HepG2 (cell line): ENCODE measurements around the gene MAP3K20. TPM values are rescaled to one million over a fixed set of nuclear protein-coding genes. Genes with fewer than 3 reads are reported as not detected.

Source experiments
- ATAC-seq: fragments of 200-7000 bp; cut with Tn5 transposase; 3 replicates; pipeline ENCODE4 v1.9.1; 2020; ENCODE audit warnings: mild to moderate bottlenecking, moderate library complexity
- BruUV-seq: library from RNA; stranded (reverse); fragments of 400-500 nt; replicated peaks from 2 replicates; lab custom pipeline; 2021; lab: Mats Ljungman, UMichigan
- CTCF ChIA-PET: fragments of 300-600 bp; formaldehyde crosslinking; extraction: SDS; loops from one replicate; lab custom pipeline; 2021; ENCODE audit warnings: low total read pairs, inconsistent platforms, low intra/inter-chr PET ratio; lab: Yijun Ruan, JAX
- POLR2A ChIA-PET: fragments of 350-600 bp; sonication (Branson Sonifier 250); formaldehyde crosslinking; loops from one replicate; lab custom pipeline; 2020; ENCODE audit warnings: antibody characterized with exemption, inconsistent platforms; lab: Yijun Ruan, JAX
- DNase-seq: peaks from one replicate; pipeline ENCODE4 v3.0.0-alpha.2; 2015; ENCODE audit warnings: low spot score
- FAIRE-seq: peaks from 3 replicates; lab custom pipeline; 2011; peaks lifted over from hg19 to GRCh38; lab: Jason Lieb, UNC
- H2AFZ ChIP-seq: one replicate; pipeline ENCODE4 v1.6.1; 2011; ENCODE audit warnings: low read length, inconsistent platforms
- H3K27ac ChIP-seq: fragments of 300-600 bp; 3 replicates; pipeline ENCODE4 v1.8.0; 2011; ENCODE audit warnings: mixed run types, mild to moderate bottlenecking, mixed read lengths, low read length, inconsistent platforms; ENCODE audit not compliant: insufficient read depth; ENCODE audit errors: extremely low read length
- H3K27me3 ChIP-seq, 2 experiments: fragments of 200-600 bp in 1 of 2; 2 replicates in 1 of 2; 3 replicates in 1 of 2; pipeline versions ENCODE4 v1.6.0 to v1.8.0; 2011; ENCODE audit warnings: low read length in 2 of 2, mild to moderate bottlenecking in 2 of 2, moderate library complexity in 2 of 2, inconsistent platforms in 1 of 2; ENCODE audit not compliant: insufficient read depth in 2 of 2, control insufficient read depth in 1 of 2
- H3K36me3 ChIP-seq, 2 experiments: fragments of 200-600 bp in 1 of 2; replicated peaks in 1 of 2; 2 replicates in 1 of 2; 3 replicates in 1 of 2; pipeline versions ENCODE4 v1.5.1 to v1.8.0; 2011; ENCODE audit warnings: low read length in 2 of 2, inconsistent platforms in 1 of 2; ENCODE audit not compliant: insufficient read depth in 2 of 2, control insufficient read depth in 1 of 2
- H3K4me1 ChIP-seq: 2 replicates; pipeline ENCODE4 v1.5.1; 2012; ENCODE audit warnings: low read length, inconsistent platforms; ENCODE audit not compliant: insufficient read depth
- H3K4me2 ChIP-seq: 2 replicates; pipeline ENCODE4 v1.6.0; 2011; ENCODE audit warnings: low read depth, low read length, inconsistent platforms
- H3K4me3 ChIP-seq, 3 experiments: fragments of 200-600 bp in 1 of 3; sonication (generic), shearing (Covaris generic) in 1 of 3; replicated peaks in 1 of 3; 2 replicates each; pipeline ENCODE4 v1.5.1; 2011 to 2016; ENCODE audit warnings: low read length in 3 of 3, inconsistent platforms in 2 of 3, low read depth in 2 of 3, mild to moderate bottlenecking in 2 of 3, control low read depth in 1 of 3, mixed read lengths in 1 of 3; ENCODE audit not compliant: insufficient read depth in 1 of 3
- H3K79me2 ChIP-seq: one replicate; pipeline ENCODE4 v1.6.1; 2011; ENCODE audit warnings: low read length, inconsistent platforms; ENCODE audit not compliant: insufficient read depth
- H3K9ac ChIP-seq: 2 replicates; pipeline ENCODE4 v1.6.0; 2011; ENCODE audit warnings: mild to moderate bottlenecking, low read depth, low read length, inconsistent platforms; ENCODE audit not compliant: insufficient read depth
- H3K9me3 ChIP-seq: 2 replicates; pipeline ENCODE4 v1.5.1; 2012; ENCODE audit warnings: mild to moderate bottlenecking, low read length
- H4K20me1 ChIP-seq: 2 replicates; pipeline ENCODE4 v1.6.0; 2011; ENCODE audit warnings: inconsistent platforms, mild to moderate bottlenecking, low read length, moderate library complexity; ENCODE audit not compliant: insufficient read depth
- ARNT2 ChIP-seq: sonication (generic); formaldehyde crosslinking; IDR thresholded peaks from 2 replicates; pipeline ENCODE4 v1.8.0; 2022; ENCODE audit warnings: mild to moderate bottlenecking, low read depth, missing genetic modification reagents, moderate library complexity
- EZH2 ChIP-seq: conservative IDR thresholded peaks from 2 replicates; pipeline ENCODE4 v1.6.1; 2012; ENCODE audit warnings: mild to moderate bottlenecking, low read depth, low read length, moderate library complexity
- ISL2 ChIP-seq: sonication (generic); formaldehyde crosslinking; IDR thresholded peaks from 2 replicates; pipeline ENCODE4 v1.5.0; 2020; ENCODE audit warnings: missing genetic modification reagents
- MZF1 ChIP-seq: sonication (generic); formaldehyde crosslinking; IDR thresholded peaks from 2 replicates; pipeline ENCODE4 v1.8.1; 2023; ENCODE audit warnings: mild to moderate bottlenecking, missing genetic modification reagents, borderline replicate concordance
- NAIF1 ChIP-seq: sonication (generic); formaldehyde crosslinking; IDR thresholded peaks from 2 replicates; pipeline ENCODE4 v1.5.0; 2020; ENCODE audit warnings: mild to moderate bottlenecking, missing genetic modification reagents, borderline replicate concordance
- NR2C2 ChIP-seq: sonication (generic); formaldehyde crosslinking; IDR thresholded peaks from 2 replicates; pipeline ENCODE4 v1.4.0; 2020; ENCODE audit warnings: missing genetic modification reagents, mild to moderate bottlenecking, moderate library complexity, borderline replicate concordance
- NR3C1 ChIP-seq: sonication (generic); formaldehyde crosslinking; IDR thresholded peaks from 2 replicates; pipeline ENCODE4 v1.4.0; 2020; ENCODE audit warnings: missing genetic modification reagents
- PITX1 ChIP-seq: sonication (generic); formaldehyde crosslinking; IDR thresholded peaks from 2 replicates; pipeline ENCODE4 v1.5.1; 2020; ENCODE audit warnings: mild to moderate bottlenecking, missing genetic modification reagents
- TRIM24 ChIP-seq: sonication (generic); formaldehyde crosslinking; IDR thresholded peaks from 2 replicates; pipeline ENCODE4 v1.8.0; 2022; ENCODE audit warnings: mild to moderate bottlenecking, missing genetic modification reagents
- ZBTB42 ChIP-seq: sonication (generic); formaldehyde crosslinking; IDR thresholded peaks from 2 replicates; pipeline ENCODE4 v1.5.0; 2020; ENCODE audit warnings: mild to moderate bottlenecking, missing genetic modification reagents
- ZFP36L1 ChIP-seq: sonication (generic); formaldehyde crosslinking; IDR thresholded peaks from 2 replicates; pipeline ENCODE4 v1.8.0; 2022; ENCODE audit warnings: mild to moderate bottlenecking, missing genetic modification reagents, moderate library complexity
- ZNF12 ChIP-seq: sonication (generic); formaldehyde crosslinking; IDR thresholded peaks from 2 replicates; pipeline ENCODE4 v1.5.0; 2020; ENCODE audit warnings: missing genetic modification reagents
- ZNF446 ChIP-seq: sonication (generic); formaldehyde crosslinking; IDR thresholded peaks from 2 replicates; pipeline ENCODE4 v1.5.0; 2020; ENCODE audit warnings: mild to moderate bottlenecking, missing genetic modification reagents
- ZNF589 ChIP-seq: sonication (generic); formaldehyde crosslinking; conservative IDR thresholded peaks from 2 replicates; pipeline ENCODE4 v1.8.0; 2022; ENCODE audit warnings: mild to moderate bottlenecking, moderate library complexity, missing genetic modification reagents
- ZNF747 ChIP-seq: sonication (generic); formaldehyde crosslinking; IDR thresholded peaks from 2 replicates; pipeline ENCODE4 v1.8.1; 2023; ENCODE audit warnings: missing genetic modification reagents, mild to moderate bottlenecking, borderline replicate concordance
- ZNF761 ChIP-seq: sonication (generic); formaldehyde crosslinking; conservative IDR thresholded peaks from 2 replicates; pipeline ENCODE4 v1.4.0; 2020; ENCODE audit warnings: mild to moderate bottlenecking, missing genetic modification reagents
- ZNF773 ChIP-seq: sonication (generic); formaldehyde crosslinking; IDR thresholded peaks from 2 replicates; pipeline ENCODE4 v1.4.0; 2020; ENCODE audit warnings: missing genetic modification reagents, borderline replicate concordance
- ZNF777 ChIP-seq: sonication (generic); formaldehyde crosslinking; IDR thresholded peaks from 2 replicates; pipeline ENCODE4 v1.4.0; 2020; ENCODE audit warnings: missing genetic modification reagents
- WGBS: methylation state at CpG from one replicate; pipeline ENCODE4 v1.1.6; 2017; ENCODE audit warnings: low lambda C conversion rate; 5-methylcytosine and 5-hydroxymethylcytosine counted together
- in situ Hi-C: cut with HindIII; loops from 2 replicates; pipeline ENCODE4 v1.10.0; 2017; ENCODE audit warnings: low pct_unique_long_range_greater_than_20kb; ENCODE audit not compliant: extremely low pct_ligation_motif_present
- intact Hi-C: fragments of 100-400 bp; cut with micrococcal nuclease; formaldehyde crosslinking; loops from one replicate; pipeline ENCODE4 v1.10.0; 2022; ENCODE audit not compliant: unreplicated experiment
- polyA plus RNA-seq, 8 experiments: library from polyadenylated mRNA; depleted of rRNA in 3 of 8; stranded (reverse) in 7 of 8; unstranded in 1 of 8; fragments of >200 nt; fragmentation: Illumina TruSeq in 4 of 8; extraction: Trizol in 4 of 8; gene quantifications; 2 replicates each; pipeline versions ENCODE4 v1.2.1 to v1.2.3, GENCODE V29; 2011 to 2016; ENCODE audit warnings: low read depth in 4 of 8, missing spikeins in 1 of 8, mixed read lengths in 1 of 8; ENCODE audit not compliant: insufficient read depth in 1 of 8
- total RNA-seq, 5 experiments: library from RNA; depleted of rRNA; stranded (reverse); fragments of >200 nt; fragmentation: Illumina TruSeq; extraction: Trizol; gene quantifications; 2 replicates each; pipeline ENCODE4 v1.2.3, GENCODE V29; 2016; ENCODE audit warnings: low read depth in 1 of 5
- TF ChIP-seq, protein P1 (sequence below): sonication (generic); formaldehyde crosslinking; IDR thresholded peaks from 2 replicates; pipeline ENCODE4 v1.9.0; 2021; ENCODE audit warnings: missing genetic modification reagents, borderline replicate concordance
- TF ChIP-seq, protein P2 (sequence below): sonication (generic); formaldehyde crosslinking; IDR thresholded peaks from 2 replicates; pipeline ENCODE4 v1.5.0; 2020; ENCODE audit warnings: mild to moderate bottlenecking, missing genetic modification reagents, borderline replicate concordance

The MAP3K20 gene
- total and polyA plus RNA-seq, 2 of the 13 experiments (the other 11 are each of a cell fraction or from before 2014, with no cell fraction given), result 5.2 to 13.5 TPM

DNA sequence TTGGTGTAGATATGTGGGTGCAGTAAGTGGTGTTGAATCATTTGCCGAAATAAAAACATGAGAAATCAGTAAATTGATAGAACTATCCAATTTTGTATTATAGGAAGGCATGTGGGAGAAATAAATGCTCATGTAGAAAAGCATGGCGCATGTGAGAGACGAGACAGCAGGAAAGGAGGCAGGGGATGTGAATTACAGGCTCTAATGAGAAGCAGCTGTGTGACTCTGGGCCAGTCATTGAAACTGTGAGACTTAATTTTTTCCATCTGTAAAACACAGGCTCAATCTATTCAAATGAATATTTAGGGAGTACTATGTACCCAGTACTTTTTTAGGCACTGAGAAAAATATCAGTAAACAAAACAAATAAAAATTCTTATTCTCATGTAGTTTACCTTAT, 42.6 kb upstream of the MAP3K20 start:
- no peak overlapping the region for H3K4me2 ChIP-seq
- ChIA-PET POLR2A (no interaction called here), CTCF (no interaction called here)
- WGBS, result 70% methylated on average over 3 of the region's 3 CpGs
- ATAC-seq, result no peak
- no peak overlapping the region for H3K9ac ChIP-seq
- peaks cover 4% of the 10 kb centered on the region for H3K4me1 ChIP-seq
- H3K4me3 ChIP-seq, result no peak overlapping the region
- no peak overlapping the region for H2AFZ ChIP-seq
- no peak for FAIRE-seq
- BruUV-seq, result no TSS peak
- H3K79me2 ChIP-seq, result no peaks in the 10 kb centered on the region
- H4K20me1 ChIP-seq, result no peaks in the 10 kb centered on the region
- in situ Hi-C loops, result no loop called here
- H3K27ac ChIP-seq, result no peak overlapping the region
- DNase-seq, result no peak
- TF ChIP-seq ZNF589 (no peak), MZF1 (CRISPR knock-in tag) (no peak), ZBTB42 (CRISPR knock-in tag) (no peak), ZNF761 (CRISPR knock-in tag) (no peak), ZFP36L1 (CRISPR knock-in tag) (no peak), EZH2 (no peak), ZNF777 (no peak), ZNF12 (CRISPR knock-in tag) (no peak), TRIM24 (no peak), ISL2 (no peak), ZNF773 (CRISPR knock-in tag) (no peak), PITX1 (CRISPR knock-in tag) (no peak), NAIF1 (CRISPR knock-in tag) (no peak), ZNF446 (CRISPR knock-in tag) (no peak), NR3C1 (CRISPR knock-in tag) (no peak), NR2C2 (CRISPR knock-in tag) (no peak), ARNT2 (CRISPR knock-in tag) (no peak), ZNF747 (CRISPR knock-in tag) (no peak)
- TF ChIP-seq, protein P1, sequence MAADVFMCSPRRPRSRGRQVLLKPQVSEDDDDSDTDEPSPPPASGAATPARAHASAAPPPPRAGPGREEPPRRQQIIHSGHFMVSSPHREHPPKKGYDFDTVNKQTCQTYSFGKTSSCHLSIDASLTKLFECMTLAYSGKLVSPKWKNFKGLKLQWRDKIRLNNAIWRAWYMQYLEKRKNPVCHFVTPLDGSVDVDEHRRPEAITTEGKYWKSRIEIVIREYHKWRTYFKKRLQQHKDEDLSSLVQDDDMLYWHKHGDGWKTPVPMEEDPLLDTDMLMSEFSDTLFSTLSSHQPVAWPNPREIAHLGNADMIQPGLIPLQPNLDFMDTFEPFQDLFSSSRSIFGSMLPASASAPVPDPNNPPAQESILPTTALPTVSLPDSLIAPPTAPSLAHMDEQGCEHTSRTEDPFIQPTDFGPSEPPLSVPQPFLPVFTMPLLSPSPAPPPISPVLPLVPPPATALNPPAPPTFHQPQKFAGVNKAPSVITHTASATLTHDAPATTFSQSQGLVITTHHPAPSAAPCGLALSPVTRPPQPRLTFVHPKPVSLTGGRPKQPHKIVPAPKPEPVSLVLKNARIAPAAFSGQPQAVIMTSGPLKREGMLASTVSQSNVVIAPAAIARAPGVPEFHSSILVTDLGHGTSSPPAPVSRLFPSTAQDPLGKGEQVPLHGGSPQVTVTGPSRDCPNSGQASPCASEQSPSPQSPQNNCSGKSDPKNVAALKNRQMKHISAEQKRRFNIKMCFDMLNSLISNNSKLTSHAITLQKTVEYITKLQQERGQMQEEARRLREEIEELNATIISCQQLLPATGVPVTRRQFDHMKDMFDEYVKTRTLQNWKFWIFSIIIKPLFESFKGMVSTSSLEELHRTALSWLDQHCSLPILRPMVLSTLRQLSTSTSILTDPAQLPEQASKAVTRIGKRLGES (CRISPR knock-in tag), result no peak
- TF ChIP-seq, protein P2, sequence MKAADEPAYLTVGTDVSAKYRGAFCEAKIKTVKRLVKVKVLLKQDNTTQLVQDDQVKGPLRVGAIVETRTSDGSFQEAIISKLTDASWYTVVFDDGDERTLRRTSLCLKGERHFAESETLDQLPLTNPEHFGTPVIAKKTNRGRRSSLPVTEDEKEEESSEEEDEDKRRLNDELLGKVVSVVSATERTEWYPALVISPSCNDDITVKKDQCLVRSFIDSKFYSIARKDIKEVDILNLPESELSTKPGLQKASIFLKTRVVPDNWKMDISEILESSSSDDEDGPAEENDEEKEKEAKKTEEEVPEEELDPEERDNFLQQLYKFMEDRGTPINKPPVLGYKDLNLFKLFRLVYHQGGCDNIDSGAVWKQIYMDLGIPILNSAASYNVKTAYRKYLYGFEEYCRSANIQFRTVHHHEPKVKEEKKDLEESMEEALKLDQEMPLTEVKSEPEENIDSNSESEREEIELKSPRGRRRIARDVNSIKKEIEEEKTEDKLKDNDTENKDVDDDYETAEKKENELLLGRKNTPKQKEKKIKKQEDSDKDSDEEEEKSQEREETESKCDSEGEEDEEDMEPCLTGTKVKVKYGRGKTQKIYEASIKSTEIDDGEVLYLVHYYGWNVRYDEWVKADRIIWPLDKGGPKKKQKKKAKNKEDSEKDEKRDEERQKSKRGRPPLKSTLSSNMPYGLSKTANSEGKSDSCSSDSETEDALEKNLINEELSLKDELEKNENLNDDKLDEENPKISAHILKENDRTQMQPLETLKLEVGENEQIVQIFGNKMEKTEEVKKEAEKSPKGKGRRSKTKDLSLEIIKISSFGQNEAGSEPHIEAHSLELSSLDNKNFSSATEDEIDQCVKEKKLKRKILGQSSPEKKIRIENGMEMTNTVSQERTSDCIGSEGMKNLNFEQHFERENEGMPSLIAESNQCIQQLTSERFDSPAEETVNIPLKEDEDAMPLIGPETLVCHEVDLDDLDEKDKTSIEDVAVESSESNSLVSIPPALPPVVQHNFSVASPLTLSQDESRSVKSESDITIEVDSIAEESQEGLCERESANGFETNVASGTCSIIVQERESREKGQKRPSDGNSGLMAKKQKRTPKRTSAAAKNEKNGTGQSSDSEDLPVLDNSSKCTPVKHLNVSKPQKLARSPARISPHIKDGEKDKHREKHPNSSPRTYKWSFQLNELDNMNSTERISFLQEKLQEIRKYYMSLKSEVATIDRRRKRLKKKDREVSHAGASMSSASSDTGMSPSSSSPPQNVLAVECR, result no peak
- TF ChIP-seq, all 625 proteins: peak for 0
- intact Hi-C loops, result no loop called here
- no peaks in the 10 kb centered on the region for H3K9me3 ChIP-seq
- H3K27me3 ChIP-seq, result no peaks in the 10 kb centered on the region; a peak in 1 of 5 replicates
- H3K36me3 ChIP-seq, result no peaks in the 10 kb centered on the region
